Spleen (tissue), 7 donors: ENCODE results near the gene FSTL4.

ENCODE experiments used
- CTCF ChIP-seq, 11 experiments: fragments of 200-600 bp in 7 of 11; fragments of 450-650 bp in 4 of 11; sonication (generic) in 4 of 11; IDR thresholded peaks in 8 of 11; conservative IDR thresholded peaks in 3 of 11; 1 replicate in 7 of 11; 2 replicates in 4 of 11; pipeline versions ENCODE4 v1.4.0 to v1.8.0; 2016 to 2021; ENCODE audit warnings: antibody characterized with exemption in 11 of 11, inconsistent platforms in 4 of 11, mild to moderate bottlenecking in 1 of 11
- POLR2A ChIP-seq, 3 donors: fragments of 450-650 bp; IDR thresholded peaks; one replicate each; pipeline ENCODE4 v1.5.1; 2017; ENCODE audit warnings: antibody characterized with exemption in 3 of 3, mild to moderate bottlenecking in 1 of 3
- POLR2AphosphoS5 ChIP-seq, 3 donors: sonication (generic); formaldehyde crosslinking; IDR thresholded peaks; one replicate each; pipeline ENCODE4 v1.5.1; 2017; ENCODE audit warnings: antibody characterized with exemption in 3 of 3
- donor health status: DM: no; HTN: no; CAD: no; lungs with moderate emphysema.
- donor health status: DM: no; HTN: no; CAD: no.
- donor health status: DM: no; HTN: no; CAD: no.

GRCh38 chr5:133449181-133449580, 163.2 kb downstream of the FSTL4 start:
- TF ChIP-seq POLR2AphosphoS5 (IDR thresholded peaks at IDR 0.05) (no peak), CTCF (IDR thresholded peaks at IDR 0.05 in 8 of 11, conservative IDR thresholded peaks at IDR 0.05 in 3 of 11) (no peak), POLR2A (IDR thresholded peaks at IDR 0.05) (no peak)
